Activated CD8-positive, alpha-beta memory T cell treated with anti-CD3 and anti-CD28 coated beads for 1 hour (primary cell): ENCODE data around the gene SPTLC1.

Experiments used
- DNase-seq, 2 donors: peaks; one replicate each; pipeline ENCODE4 v3.0.0-alpha.2; 2020; ENCODE audit warnings: low read depth in 1 of 2; ENCODE audit errors: extremely low read depth in 1 of 2

SPTLC1 gene

GRCh38 chr9:91985692-91986091, 129.5 kb downstream of the SPTLC1 start:
- no peak for DNase-seq
